ENCODE data around the gene STBD1. TPM values are rescaled to one million over a fixed set of nuclear protein-coding genes. Genes with fewer than 3 reads are reported as not detected.

The STBD1 gene
- total RNA-seq, 1 donor from 2014 or later = 9.4 TPM

DNA sequence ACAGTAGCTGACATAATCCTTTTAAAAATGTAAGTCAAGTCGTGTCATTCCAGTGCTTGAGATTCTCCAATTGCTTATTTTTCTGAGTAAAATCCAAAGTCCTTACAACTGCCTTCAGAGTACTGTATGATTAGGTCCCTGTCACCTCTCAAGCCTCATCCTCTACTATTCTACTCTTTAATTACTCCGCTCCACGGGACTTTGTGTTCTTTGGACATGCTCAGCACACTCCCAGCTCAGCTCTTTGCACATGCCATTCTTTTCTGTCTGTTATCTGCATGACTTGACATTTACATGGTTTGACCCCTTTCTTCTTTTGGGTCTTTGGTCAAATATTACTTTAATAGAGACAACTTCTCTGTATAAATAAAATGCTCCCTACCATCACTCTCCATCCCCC is 39.9 kb upstream of the STBD1 start:
- H3K9me3 ChIP-seq = no peaks in the 10 kb centered on the region
- no peak overlapping the region for H3K4me3 ChIP-seq
- TF ChIP-seq, protein P1, sequence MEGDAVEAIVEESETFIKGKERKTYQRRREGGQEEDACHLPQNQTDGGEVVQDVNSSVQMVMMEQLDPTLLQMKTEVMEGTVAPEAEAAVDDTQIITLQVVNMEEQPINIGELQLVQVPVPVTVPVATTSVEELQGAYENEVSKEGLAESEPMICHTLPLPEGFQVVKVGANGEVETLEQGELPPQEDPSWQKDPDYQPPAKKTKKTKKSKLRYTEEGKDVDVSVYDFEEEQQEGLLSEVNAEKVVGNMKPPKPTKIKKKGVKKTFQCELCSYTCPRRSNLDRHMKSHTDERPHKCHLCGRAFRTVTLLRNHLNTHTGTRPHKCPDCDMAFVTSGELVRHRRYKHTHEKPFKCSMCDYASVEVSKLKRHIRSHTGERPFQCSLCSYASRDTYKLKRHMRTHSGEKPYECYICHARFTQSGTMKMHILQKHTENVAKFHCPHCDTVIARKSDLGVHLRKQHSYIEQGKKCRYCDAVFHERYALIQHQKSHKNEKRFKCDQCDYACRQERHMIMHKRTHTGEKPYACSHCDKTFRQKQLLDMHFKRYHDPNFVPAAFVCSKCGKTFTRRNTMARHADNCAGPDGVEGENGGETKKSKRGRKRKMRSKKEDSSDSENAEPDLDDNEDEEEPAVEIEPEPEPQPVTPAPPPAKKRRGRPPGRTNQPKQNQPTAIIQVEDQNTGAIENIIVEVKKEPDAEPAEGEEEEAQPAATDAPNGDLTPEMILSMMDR (IDR thresholded peaks at IDR 0.05) = no peak
- no peak for DNase-seq
- no peaks in the 10 kb centered on the region for H3K36me3 ChIP-seq
- ATAC-seq = no peak
- no peaks in the 10 kb centered on the region for H3K27me3 ChIP-seq
- H3K27ac ChIP-seq = no peak overlapping the region
- intact Hi-C loops (cut with DNase I) = no loop called here
- H3K4me1 ChIP-seq = no peaks in the 10 kb centered on the region

DNA sequence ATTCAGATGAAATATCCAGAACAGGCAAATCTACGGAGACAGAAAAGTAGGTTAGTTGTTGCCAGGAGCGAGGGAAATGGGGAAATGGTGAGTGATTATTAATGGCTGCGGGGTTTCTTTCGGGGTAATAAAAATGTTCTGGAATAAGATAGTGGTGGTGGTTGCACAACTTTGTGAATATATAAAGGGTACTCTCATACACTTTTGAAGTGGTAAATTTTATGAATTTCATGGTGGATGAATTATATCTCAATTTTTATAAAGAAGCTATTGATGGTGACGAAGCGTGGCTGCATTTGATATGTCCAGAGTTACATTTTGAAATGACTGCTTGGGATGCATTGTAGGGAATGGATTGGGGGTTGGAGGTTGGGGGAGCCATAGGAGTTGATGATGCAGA is 38.7 kb upstream of the STBD1 start:
- ATAC-seq (no peak), DNase-seq (no peak)
- H3K27ac ChIP-seq = no peak overlapping the region
- no peak overlapping the region for H3K4me3 ChIP-seq
- H3K4me1 ChIP-seq = no peaks in the 10 kb centered on the region
- TF ChIP-seq, protein P1 (IDR thresholded peaks at IDR 0.05) = no peak
- intact Hi-C loops (cut with DNase I) = no loop called here
- no peaks in the 10 kb centered on the region for H3K36me3 ChIP-seq
- H3K27me3 ChIP-seq = no peaks in the 10 kb centered on the region
- no peaks in the 10 kb centered on the region for H3K9me3 ChIP-seq

DNA sequence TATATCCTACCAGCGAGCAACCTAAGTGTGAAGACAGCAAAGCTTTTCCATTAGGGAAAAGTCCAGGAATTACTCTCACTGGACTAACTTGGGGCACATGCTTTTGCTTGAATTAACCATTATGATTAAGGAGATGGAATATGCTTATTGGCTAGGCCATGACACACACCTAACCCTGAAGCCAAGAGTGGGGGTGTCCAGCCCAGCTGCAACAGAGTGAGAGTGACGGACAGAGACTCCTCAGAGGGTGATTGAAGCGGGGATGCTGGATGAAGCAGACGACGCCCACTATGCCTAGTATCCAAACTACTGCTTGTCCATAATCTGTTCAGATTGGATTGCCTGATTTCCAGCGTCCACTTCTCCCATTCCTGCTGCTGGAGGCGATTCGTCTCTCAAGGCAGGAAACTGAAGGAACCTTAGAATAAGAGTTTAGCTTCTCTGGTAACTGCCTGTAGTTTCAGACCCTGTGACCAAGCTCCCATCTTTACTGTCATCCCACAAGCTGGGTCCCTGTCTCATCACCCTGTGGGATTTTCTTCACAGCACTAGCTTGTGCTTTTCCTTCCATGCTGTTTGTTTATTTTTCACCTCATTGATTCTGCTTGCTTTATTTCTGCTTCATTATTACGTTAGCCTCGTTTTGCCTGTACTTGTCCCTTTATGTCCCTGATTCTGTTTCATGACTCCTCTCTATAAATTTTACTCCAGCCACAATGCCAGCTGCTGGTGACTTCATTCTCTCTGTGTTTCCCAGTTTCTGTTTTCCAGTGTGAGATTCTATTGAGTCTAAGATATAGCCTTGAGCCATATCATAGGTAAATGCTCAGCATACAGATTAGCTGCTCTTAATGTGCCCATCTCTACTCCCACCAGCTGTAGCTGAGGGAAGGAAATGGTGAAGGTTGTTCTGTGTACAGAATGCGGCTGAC is 36.0 kb upstream of the STBD1 start:
- no peak for DNase-seq
- ATAC-seq = no peak
- TF ChIP-seq, protein P1 (IDR thresholded peaks at IDR 0.05) = no peak
- Histone ChIP-seq H3K9me3 (no peaks in the 10 kb centered on the region), H3K4me3 (no peak overlapping the region), H3K36me3 (no peaks in the 10 kb centered on the region), H3K27me3 (no peaks in the 10 kb centered on the region), H3K27ac (no peak overlapping the region), H3K4me1 (no peaks in the 10 kb centered on the region)
- intact Hi-C loops (cut with DNase I) = no loop called here

DNA sequence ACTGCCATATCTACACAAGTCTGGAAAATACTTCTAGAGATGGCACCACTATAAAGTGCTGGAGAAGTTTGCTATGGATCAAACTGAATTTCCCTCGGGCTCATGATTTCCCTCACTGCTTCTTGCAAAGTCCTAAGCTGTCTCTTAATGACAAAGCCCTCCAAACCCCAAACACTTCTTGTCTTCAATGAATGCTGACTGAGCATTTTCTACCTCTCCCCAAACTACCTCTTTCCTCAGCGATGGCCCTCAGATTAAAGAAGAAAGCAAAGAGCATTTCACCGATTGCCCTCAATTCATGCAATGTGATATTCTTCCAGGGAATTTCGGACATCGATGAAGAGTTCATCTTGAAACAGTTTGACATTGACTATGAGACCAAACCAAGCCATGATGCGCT is 35.3 kb upstream of the STBD1 start:
- ATAC-seq (no peak), DNase-seq (no peak)
- intact Hi-C loops (cut with DNase I) = no loop called here
- Histone ChIP-seq H3K36me3 (no peaks in the 10 kb centered on the region), H3K4me1 (no peaks in the 10 kb centered on the region), H3K4me3 (no peak overlapping the region), H3K27me3 (no peaks in the 10 kb centered on the region), H3K27ac (no peak overlapping the region), H3K9me3 (no peaks in the 10 kb centered on the region)
- TF ChIP-seq, protein P1 (IDR thresholded peaks at IDR 0.05) = no peak

DNA sequence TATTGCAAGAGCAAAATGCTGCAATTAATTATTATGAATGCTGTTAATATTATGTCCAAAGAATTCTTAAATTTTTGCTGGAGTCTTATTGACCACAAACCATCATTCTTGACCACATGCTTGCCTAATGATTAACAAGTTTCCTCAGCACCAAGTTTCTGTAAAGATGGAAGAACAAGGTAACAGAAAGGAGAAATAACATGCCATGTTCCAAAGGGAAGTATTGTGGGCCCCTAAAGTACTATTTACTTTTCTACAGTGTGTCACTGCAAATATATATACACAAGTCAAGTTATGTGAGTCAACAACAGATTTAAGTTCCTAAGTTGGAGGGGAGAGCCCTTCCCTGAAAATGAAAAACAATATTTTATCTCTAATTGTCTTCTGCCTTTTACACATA is 34.5 kb upstream of the STBD1 start:
- H3K27me3 ChIP-seq = no peaks in the 10 kb centered on the region
- no peak overlapping the region for H3K27ac ChIP-seq
- intact Hi-C loops (cut with DNase I) = no loop called here
- TF ChIP-seq, protein P1 (IDR thresholded peaks at IDR 0.05) = no peak
- DNase-seq = no peak
- no peaks in the 10 kb centered on the region for H3K9me3 ChIP-seq
- no peaks in the 10 kb centered on the region for H3K4me1 ChIP-seq
- ATAC-seq = no peak
- no peaks in the 10 kb centered on the region for H3K36me3 ChIP-seq
- no peak overlapping the region for H3K4me3 ChIP-seq
